ENCODE results near the gene MT1A. TPM values are rescaled to one million over a fixed set of nuclear protein-coding genes. Genes with fewer than 3 reads are reported as not detected.

MT1A gene
- total RNA-seq, 1 donor = 0.72 TPM

GRCh38 chr16:56610017-56610608 lies 28.4 kb upstream of the MT1A start:
- peak overlapping the region; percentile 76 for H3K4me3 ChIP-seq (ENCODE audit: low read depth, low read length)
- TF ChIP-seq, protein P1, sequence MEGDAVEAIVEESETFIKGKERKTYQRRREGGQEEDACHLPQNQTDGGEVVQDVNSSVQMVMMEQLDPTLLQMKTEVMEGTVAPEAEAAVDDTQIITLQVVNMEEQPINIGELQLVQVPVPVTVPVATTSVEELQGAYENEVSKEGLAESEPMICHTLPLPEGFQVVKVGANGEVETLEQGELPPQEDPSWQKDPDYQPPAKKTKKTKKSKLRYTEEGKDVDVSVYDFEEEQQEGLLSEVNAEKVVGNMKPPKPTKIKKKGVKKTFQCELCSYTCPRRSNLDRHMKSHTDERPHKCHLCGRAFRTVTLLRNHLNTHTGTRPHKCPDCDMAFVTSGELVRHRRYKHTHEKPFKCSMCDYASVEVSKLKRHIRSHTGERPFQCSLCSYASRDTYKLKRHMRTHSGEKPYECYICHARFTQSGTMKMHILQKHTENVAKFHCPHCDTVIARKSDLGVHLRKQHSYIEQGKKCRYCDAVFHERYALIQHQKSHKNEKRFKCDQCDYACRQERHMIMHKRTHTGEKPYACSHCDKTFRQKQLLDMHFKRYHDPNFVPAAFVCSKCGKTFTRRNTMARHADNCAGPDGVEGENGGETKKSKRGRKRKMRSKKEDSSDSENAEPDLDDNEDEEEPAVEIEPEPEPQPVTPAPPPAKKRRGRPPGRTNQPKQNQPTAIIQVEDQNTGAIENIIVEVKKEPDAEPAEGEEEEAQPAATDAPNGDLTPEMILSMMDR (IDR thresholded peaks at IDR 0.05; ENCODE audit: insufficient read depth, low read length) = no peak
- DNase-seq (ENCODE audit: low read depth) = peak; percentile 90

DNA sequence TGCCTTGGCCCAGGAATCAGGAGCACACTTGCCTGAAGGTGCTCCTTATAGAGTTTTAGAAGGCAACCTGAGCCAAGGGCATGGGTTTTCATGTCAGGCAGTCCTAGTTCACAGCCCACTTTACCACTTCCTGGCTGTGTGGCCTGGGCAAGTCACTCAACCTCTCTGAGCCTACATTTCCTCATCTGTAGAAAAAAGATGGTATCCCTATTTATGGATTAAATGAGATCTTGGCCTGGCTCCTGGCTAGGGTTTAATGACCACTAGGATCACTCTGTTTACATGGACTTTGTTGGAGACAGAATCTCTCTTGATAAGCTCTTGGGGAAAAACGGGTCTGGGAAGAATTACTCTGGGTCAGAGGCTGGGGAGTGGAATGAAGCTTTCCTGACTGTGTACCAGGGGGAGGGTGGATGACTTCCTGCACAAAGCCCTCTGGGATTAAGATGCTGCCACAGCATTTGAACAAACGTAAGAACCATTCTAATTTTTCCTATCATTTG lies 27.8 kb upstream of the MT1A start:
- DNase-seq (ENCODE audit: low read depth) = peak; percentile 66
- no peak overlapping the region for H3K4me3 ChIP-seq (ENCODE audit: low read depth, low read length)
- TF ChIP-seq, protein P1 (IDR thresholded peaks at IDR 0.05; ENCODE audit: insufficient read depth, low read length) = no peak

DNA sequence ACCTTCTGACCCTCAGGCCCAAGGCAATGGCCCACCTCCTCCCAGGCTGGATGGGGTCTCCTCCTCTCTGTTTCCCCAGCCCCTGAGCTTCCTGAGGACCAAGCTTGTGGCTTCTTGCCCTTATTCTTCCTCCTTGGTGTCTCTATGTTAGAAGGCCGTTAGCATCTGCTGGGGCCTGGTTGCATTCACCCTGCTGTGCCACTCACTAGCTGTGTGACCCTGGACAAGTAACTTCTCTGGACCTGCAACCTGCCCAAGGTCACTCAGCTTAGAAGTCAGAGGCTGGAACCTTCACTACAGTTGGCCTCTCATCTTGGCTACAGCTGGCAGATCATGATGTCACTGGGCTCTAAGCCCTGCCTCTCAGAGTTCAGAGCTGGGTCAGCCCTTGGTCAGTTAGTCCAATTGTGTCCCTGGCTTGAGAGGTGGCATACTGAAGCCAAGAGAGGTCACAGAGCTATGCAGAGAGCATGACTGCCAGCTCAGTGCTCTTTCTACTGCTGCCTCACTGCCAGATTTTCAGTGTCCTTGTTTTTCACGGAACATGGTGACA lies 27.1 kb upstream of the MT1A start:
- peak; percentile 76 for DNase-seq (ENCODE audit: low read depth)
- TF ChIP-seq, protein P1 (IDR thresholded peaks at IDR 0.05; ENCODE audit: insufficient read depth, low read length) = no peak
- no peak overlapping the region for H3K4me3 ChIP-seq (ENCODE audit: low read depth, low read length)

GRCh38 chr16:56613706-56614105 lies 24.8 kb upstream of the MT1A start:
- H3K4me3 ChIP-seq (ENCODE audit: low read depth, low read length) = no peak overlapping the region
- TF ChIP-seq, protein P1 (IDR thresholded peaks at IDR 0.05; ENCODE audit: insufficient read depth, low read length) = no peak

GRCh38 chr16:56614549-56614991 lies 23.9 kb upstream of the MT1A start:
- no peak overlapping the region for H3K4me3 ChIP-seq (ENCODE audit: low read depth, low read length)
- TF ChIP-seq, protein P1 (IDR thresholded peaks at IDR 0.05; ENCODE audit: insufficient read depth, low read length) = no peak
- peak; percentile 55 for DNase-seq (ENCODE audit: low read depth)

More at GRCh38 chr16:56613706-56614105, 24.8 kb upstream of the MT1A start:
- DNase-seq (ENCODE audit: low read depth) = no peak

DNA sequence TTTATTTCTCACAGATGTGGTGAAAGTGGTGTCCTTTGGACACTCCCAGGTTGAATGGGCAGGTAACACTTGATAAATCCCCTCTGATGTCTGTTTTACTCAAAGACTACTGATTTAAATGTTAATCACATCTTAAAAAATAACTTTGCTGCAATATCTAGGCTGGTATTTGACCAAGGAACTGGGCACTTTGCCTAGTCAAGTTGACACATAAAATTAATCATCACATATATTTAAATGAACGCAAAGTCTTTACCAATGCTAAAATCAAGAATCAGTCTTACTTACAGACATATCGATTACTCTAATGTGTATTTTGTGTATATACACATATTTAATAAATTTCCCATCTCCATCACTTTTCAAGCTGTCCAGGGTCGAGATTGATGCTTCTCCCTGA lies 23.1 kb upstream of the MT1A start:
- no peak overlapping the region for H3K4me3 ChIP-seq (ENCODE audit: low read depth, low read length)
- DNase-seq (ENCODE audit: low read depth) = peak; percentile 58
- TF ChIP-seq, protein P1 (IDR thresholded peaks at IDR 0.05; ENCODE audit: insufficient read depth, low read length) = no peak
